OCI-LY1 (cell line): ENCODE results near the gene LRMDA.

Source experiments
- H2AFZ ChIP-seq: fragments of 200-600 bp; sonication (generic), shearing (Covaris generic); 2 replicates; pipeline ENCODE4 v1.6.0; 2014; ENCODE audit warnings: antibody characterized with exemption, mild to moderate bottlenecking, low read length
- H3F3A ChIP-seq: fragments of 200-600 bp; sonication (generic), shearing (Covaris generic); 2 replicates; pipeline ENCODE4 v1.6.0; 2014; ENCODE audit warnings: mild to moderate bottlenecking, antibody characterized with exemption, low read length, moderate library complexity; ENCODE audit not compliant: insufficient read depth
- H3K27ac ChIP-seq: fragments of 200-600 bp; sonication (generic); 2 replicates; pipeline ENCODE4 v1.5.1; 2014; ENCODE audit warnings: low read length, mixed run types, mild to moderate bottlenecking, low read depth; ENCODE audit not compliant: poor library complexity, severe bottlenecking
- H3K27me3 ChIP-seq: fragments of 200-600 bp; sonication (generic); 2 replicates; pipeline ENCODE4 v1.6.0; 2014; ENCODE audit warnings: antibody characterized with exemption, mild to moderate bottlenecking, low read length, moderate library complexity; ENCODE audit not compliant: insufficient read depth
- H3K36me3 ChIP-seq: fragments of 200-600 bp; sonication (generic); 2 replicates; pipeline ENCODE4 v1.6.1; 2014; ENCODE audit warnings: mild to moderate bottlenecking, antibody characterized with exemption, low read length, moderate library complexity, mixed read lengths; ENCODE audit not compliant: insufficient read depth
- H3K4me1 ChIP-seq: fragments of 200-600 bp; sonication (generic); 2 replicates; pipeline ENCODE4 v1.5.1; 2014; ENCODE audit warnings: mild to moderate bottlenecking, low read length, moderate library complexity; ENCODE audit not compliant: insufficient read depth, severe bottlenecking
- H3K4me2 ChIP-seq: fragments of 200-600 bp; sonication (generic), shearing (Covaris generic); 2 replicates; pipeline ENCODE4 v1.6.1; 2014; ENCODE audit warnings: low read length
- H3K4me3 ChIP-seq: fragments of 200-600 bp; sonication (generic); 2 replicates; pipeline ENCODE4 v1.5.1; 2014; ENCODE audit warnings: low read length, low read depth, mild to moderate bottlenecking, mixed read lengths; ENCODE audit not compliant: poor library complexity, severe bottlenecking
- H3K79me2 ChIP-seq: fragments of 200-600 bp; shearing (Covaris generic); 2 replicates; pipeline ENCODE4 v1.6.1; 2016; ENCODE audit warnings: mixed run types, low read length, mixed read lengths; ENCODE audit not compliant: insufficient read depth
- H3K9ac ChIP-seq: fragments of 200-600 bp; sonication (generic), shearing (Covaris generic); 2 replicates; pipeline ENCODE4 v1.6.1; 2014; ENCODE audit warnings: mild to moderate bottlenecking, low read length, mixed read lengths
- H3K9me2 ChIP-seq: fragments of 200-600 bp; sonication (generic), shearing (Covaris generic); 2 replicates; pipeline ENCODE4 v1.6.1; 2014; ENCODE audit warnings: low read depth, mild to moderate bottlenecking, low read length, mixed read lengths
- H3K9me3 ChIP-seq: fragments of 200-600 bp; shearing (Covaris generic); 2 replicates; pipeline ENCODE4 v1.6.1; 2014; ENCODE audit warnings: low read length, mixed read lengths
- H4K20me1 ChIP-seq: fragments of 200-600 bp; sonication (generic), shearing (Covaris generic); 2 replicates; pipeline ENCODE4 v1.6.0; 2016; ENCODE audit warnings: mild to moderate bottlenecking, low read length; ENCODE audit not compliant: insufficient read depth
- EZH2 ChIP-seq: fragments of 200-600 bp; sonication (generic), shearing (Covaris generic); IDR thresholded peaks from 2 replicates; pipeline ENCODE4 v1.8.0; 2017; ENCODE audit warnings: borderline replicate concordance, mixed run types, mild to moderate bottlenecking, antibody characterized with exemption, low read length, moderate library complexity, mixed read lengths
- TF ChIP-seq, protein P1 (sequence below): fragments of 200-600 bp; sonication (generic), shearing (Covaris generic); IDR thresholded peaks from 2 replicates; pipeline ENCODE4 v1.5.1; 2017; ENCODE audit warnings: mild to moderate bottlenecking, antibody characterized with exemption, low read length, moderate library complexity, mixed read lengths

Gene LRMDA

GRCh38 chr10:76338187-76338586 lies 906.8 kb downstream of the LRMDA start:
- Histone ChIP-seq H3K4me3 (no peak overlapping the region), H3K79me2 (no peaks in the 10 kb centered on the region), H4K20me1 (no peaks in the 10 kb centered on the region), H3K4me1 (no peaks in the 10 kb centered on the region), H3K9me2 (no peaks in the 10 kb centered on the region), H3K9me3 (no peaks in the 10 kb centered on the region), H3K27ac (no peak overlapping the region), H3K9ac (no peak overlapping the region), H3K4me2 (no peak overlapping the region), H3F3A (no peaks in the 10 kb centered on the region), H3K36me3 (no peaks in the 10 kb centered on the region), H2AFZ (no peak overlapping the region), H3K27me3 (no peaks in the 10 kb centered on the region)
- TF ChIP-seq EZH2, result no peak
- TF ChIP-seq, protein P1, sequence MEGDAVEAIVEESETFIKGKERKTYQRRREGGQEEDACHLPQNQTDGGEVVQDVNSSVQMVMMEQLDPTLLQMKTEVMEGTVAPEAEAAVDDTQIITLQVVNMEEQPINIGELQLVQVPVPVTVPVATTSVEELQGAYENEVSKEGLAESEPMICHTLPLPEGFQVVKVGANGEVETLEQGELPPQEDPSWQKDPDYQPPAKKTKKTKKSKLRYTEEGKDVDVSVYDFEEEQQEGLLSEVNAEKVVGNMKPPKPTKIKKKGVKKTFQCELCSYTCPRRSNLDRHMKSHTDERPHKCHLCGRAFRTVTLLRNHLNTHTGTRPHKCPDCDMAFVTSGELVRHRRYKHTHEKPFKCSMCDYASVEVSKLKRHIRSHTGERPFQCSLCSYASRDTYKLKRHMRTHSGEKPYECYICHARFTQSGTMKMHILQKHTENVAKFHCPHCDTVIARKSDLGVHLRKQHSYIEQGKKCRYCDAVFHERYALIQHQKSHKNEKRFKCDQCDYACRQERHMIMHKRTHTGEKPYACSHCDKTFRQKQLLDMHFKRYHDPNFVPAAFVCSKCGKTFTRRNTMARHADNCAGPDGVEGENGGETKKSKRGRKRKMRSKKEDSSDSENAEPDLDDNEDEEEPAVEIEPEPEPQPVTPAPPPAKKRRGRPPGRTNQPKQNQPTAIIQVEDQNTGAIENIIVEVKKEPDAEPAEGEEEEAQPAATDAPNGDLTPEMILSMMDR, result no peak

DNA sequence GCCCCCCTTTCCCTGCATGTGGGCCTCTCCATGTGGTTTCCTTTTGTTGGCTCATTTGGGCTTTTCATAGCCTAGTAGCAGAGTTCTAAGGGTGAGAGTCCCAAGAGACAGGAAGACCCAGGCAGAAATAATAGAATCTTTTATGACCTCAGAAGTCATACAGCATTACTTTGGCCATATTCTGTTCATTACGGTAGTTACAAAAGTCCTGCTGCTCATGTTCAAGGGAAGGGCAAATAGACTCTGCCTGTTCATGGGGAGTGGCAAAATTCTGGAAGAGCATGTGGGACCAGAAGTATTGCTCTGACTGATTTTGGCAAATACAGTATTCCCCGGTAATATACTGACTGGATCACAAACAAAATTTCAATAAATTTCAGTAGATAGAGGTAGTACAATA lies 910.3 kb downstream of the LRMDA start:
- H3K9ac ChIP-seq, result no peak overlapping the region
- no peaks in the 10 kb centered on the region for H3F3A ChIP-seq
- H3K4me1 ChIP-seq, result no peaks in the 10 kb centered on the region
- no peaks in the 10 kb centered on the region for H3K27me3 ChIP-seq
- TF ChIP-seq, protein P1, result no peak
- no peak for TF ChIP-seq EZH2
- H3K79me2 ChIP-seq, result no peaks in the 10 kb centered on the region
- no peaks in the 10 kb centered on the region for H3K9me2 ChIP-seq
- H3K27ac ChIP-seq, result no peak overlapping the region
- no peak overlapping the region for H2AFZ ChIP-seq
- no peaks in the 10 kb centered on the region for H4K20me1 ChIP-seq
- no peak overlapping the region for H3K4me2 ChIP-seq
- no peaks in the 10 kb centered on the region for H3K9me3 ChIP-seq
- H3K36me3 ChIP-seq, result no peaks in the 10 kb centered on the region
- H3K4me3 ChIP-seq, result no peak overlapping the region

DNA sequence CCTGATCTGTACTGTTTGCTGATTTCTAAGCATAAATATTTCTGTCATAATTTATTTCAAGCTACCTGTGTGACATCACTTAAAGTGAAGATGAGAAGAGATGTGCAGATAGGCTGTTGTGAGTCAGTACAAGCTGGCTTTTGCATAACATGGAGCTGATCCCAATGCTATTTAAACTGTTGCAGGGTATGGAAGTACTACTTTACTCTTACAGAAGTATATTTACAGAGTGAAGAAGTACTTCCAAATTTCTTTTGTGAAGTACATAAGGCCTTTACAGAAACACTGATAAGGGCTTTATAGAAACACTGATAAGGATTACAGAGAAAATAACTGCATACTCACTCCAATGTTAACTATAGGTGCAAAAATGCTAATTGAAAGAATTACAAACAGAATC lies 911.6 kb downstream of the LRMDA start:
- H3F3A ChIP-seq, result no peaks in the 10 kb centered on the region
- TF ChIP-seq, protein P1, result no peak
- no peak for TF ChIP-seq EZH2
- H4K20me1 ChIP-seq, result no peaks in the 10 kb centered on the region

More for the DNA sequence above, 911.6 kb downstream of the LRMDA start:
- Histone ChIP-seq H3K4me2 (no peak overlapping the region), H3K27ac (no peak overlapping the region), H3K9ac (no peak overlapping the region), H3K27me3 (no peaks in the 10 kb centered on the region), H3K4me3 (no peak overlapping the region), H3K9me2 (no peaks in the 10 kb centered on the region), H2AFZ (no peak overlapping the region), H3K79me2 (no peaks in the 10 kb centered on the region), H3K36me3 (no peaks in the 10 kb centered on the region), H3K4me1 (no peaks in the 10 kb centered on the region), H3K9me3 (no peaks in the 10 kb centered on the region)
